NCI-H748 (cell line): ENCODE measurements around the gene FAM234A.
A peak's percentile ranks its signal among the peaks of the same experiment; 100 is the strongest.
"Not testable (repeated sequence)": the region's sequence is repeated elsewhere in the genome, so short reads cannot be mapped to it uniquely, and the experiment has no call there.

Source experiments
- DNase-seq: peaks from one replicate; lab custom pipeline; 2025; ENCODE audit not compliant: unreplicated experiment; lab: John Stamatoyannopoulos, UW

Gene FAM234A

DNA sequence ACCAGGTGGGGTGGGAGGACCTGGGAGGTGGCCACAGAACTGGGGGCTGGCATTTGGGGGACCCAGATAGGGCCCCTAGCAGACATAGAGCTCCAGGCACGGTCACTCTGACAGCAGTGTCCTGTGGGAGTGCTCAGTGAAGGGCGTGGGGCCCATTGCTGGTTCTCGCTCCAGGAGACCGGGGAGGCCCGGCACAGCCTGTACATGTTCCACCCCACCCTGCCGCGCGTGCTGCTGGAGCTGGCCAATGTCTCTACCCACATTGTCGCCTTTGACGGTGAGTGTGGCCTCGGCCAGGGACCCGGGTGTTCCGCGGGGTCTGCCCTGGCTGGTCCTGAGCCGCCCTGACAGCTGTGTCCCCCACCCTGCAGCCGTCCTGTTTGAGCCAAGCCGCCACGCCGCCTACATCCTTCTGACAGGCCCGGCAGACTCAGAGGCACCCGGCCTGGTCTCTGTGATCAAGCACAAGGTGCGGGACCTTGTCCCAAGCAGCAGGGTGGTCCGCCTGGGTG lies 29.9 kb downstream of the FAM234A start:
- no peak for DNase-seq

DNA sequence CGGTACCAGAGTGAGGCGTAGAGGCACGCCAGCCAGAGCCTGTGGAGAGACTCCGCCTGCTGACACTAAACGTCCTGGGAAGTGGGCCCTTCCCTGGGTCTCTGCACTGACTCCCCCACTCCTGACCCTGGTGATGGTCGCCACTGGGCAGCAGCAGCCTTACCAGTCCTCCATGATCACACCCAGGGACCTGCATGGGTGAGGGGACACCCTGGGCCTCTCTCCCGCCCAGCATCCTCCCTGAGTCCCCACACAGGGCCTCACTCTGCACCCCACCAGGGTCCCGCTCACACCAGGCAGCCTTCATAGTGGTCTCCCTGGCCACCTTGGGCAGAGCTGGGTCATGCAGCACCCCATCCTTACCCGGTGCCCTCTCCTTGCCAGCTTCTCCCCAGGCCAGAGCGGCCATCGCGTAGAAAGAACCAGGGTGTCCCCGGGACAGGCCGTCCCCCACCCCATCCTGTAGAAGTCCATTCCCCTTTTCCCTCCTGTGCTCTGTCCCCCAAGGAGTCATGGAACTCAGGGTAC lies 30.4 kb downstream of the FAM234A start:
- DNase-seq, result no peak

GRCh38 chr16:265711-266110 lies 31.1 kb downstream of the FAM234A start:
- no peak for DNase-seq

GRCh38 chr16:266258-267164 lies 31.9 kb downstream of the FAM234A start:
- no peak for DNase-seq

DNA sequence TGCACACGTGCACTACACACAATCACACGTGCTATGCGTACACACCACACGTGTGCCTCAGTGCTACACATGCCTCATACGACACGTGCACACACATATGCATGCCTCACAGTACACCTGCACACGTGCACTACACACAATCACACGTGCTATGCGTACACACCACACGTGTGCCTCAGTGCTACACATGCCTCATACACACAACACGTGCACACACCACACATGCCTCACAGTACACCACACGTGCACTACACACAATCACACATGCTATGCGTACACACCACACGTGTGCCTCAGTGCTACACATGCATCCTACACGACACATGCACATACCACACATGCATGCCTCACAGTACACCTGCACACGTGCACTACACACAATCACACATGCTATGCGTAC lies 32.9 kb downstream of the FAM234A start:
- not testable (repeated sequence) for DNase-seq

- DNase-seq, result no peak
Observed at GRCh38 chr16:268141-269053, 33.8 kb downstream of the FAM234A start.

DNA sequence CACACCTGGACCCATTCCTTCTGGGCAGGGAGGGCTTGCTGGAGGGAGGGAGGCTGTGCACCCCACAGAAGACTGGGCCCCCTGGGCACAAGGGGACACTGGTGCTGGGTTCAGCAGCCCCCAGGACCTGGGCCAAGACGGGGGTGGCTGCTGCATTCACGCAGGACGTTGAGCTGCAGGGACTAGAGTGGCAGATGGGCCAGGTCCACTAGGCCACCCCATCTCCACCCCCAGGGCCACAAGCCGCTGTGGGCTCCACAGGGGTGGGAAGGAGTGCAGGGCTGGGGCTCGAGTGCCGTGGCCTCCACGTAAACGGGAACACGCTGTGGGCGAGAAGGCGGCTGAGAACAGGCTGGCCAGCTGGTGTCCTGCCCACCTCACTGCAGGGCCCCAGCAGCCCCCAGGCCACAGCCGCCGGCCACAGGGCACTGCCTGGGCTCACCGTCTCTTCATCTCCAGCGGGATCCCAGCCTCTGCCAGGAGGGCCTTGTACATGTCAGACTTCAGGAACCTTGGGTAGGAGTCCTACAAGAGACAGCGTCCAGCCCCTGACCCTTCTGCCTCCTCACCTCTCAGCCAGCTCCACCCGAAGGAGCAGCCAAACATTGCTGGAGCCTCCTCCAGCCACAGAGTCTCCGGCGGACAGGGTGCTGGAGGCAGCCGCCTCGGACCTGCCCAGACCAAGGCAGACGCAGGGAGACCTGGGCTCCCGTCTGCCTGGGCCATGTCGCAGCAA lies 34.6 kb downstream of the FAM234A start:
- no peak for DNase-seq

DNA sequence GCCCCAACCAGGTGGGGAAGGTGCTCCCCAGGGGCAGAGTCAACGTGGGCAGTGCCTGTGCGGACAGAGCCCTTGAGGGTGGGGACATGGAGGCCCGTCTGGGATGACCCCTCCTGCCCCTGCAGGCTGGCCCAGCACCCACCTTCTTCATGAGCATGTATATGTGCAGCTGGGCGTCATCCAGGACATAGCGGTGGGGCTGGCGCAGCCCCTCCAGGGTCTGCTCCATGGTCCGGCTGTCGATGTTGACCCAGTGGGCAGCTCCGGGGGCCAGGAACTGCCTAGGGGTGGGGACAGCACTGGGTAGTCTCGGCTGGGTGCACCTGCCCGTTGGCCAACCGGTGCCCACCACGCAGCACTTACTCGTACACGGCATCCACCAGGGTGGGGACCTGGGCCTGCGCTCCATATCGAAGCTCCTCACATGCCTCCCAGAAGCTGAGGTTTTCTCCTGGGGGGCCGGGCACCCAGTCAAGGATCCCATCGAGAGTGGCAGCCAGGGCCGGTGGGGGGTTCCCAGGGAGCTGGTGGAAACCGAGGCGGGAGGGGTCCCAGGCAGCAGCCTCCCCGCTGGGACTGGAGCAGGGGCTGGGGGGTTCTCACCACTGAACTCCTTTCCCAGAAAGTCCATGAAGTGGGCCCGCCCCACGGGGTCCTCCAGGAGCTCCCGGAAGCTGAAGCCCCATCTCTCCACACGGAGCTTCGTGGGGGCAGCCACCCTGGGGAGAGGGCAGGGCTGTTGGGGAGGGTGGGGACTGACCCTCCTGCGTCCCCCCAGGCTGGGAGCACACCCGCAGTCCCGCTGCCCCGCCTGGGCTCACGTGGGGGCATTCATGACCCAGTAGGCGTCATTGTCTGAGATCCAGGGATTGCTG lies 36.0 kb downstream of the FAM234A start:
- no peak for DNase-seq

- DNase-seq, result no peak
Observed at GRCh38 chr16:272633-273546, 38.3 kb downstream of the FAM234A start.

DNA sequence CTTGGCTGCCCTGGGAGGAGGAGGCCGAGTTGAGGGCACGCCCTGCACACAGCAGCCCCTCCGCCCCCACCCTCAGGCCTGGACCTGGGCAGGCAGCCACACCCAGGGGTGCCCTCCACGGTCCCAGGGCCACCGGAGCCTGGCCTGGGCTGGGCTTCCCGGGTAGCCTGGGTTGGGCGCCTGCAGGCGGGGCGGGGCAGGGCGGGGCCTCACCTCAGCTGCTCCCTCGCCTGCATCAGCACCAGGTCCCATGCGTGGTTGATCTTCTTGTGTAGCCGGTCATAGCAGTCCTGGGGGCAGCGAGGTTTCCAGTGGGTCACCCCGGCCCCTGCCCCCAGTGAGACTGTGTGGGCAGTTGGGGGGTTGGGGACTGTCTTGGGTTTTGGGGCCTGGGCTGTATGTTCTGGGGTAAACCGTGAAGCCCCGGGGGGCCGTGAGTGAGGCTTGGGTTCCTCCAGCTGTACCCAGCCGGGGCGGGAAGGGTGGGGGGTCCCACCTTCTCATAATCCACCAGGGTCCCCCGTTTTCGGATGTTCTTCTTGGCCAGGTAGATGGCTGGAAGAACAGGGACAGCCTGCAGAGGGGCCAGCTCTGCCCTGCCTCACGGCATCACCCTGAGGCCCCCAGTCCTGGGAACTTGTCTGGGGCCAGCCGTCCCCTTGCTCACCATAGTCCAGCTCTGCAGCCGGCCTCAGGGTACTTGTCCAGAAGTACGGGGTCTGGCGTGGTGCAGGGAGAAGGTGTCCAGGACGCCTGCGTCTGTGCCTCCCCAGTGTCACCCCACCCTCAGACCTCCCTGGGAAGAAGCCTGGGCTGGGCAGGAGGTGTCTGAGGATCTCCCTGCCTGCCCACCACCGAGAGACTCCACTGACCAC lies 39.2 kb downstream of the FAM234A start:
- peak; percentile 11 for DNase-seq

DNA sequence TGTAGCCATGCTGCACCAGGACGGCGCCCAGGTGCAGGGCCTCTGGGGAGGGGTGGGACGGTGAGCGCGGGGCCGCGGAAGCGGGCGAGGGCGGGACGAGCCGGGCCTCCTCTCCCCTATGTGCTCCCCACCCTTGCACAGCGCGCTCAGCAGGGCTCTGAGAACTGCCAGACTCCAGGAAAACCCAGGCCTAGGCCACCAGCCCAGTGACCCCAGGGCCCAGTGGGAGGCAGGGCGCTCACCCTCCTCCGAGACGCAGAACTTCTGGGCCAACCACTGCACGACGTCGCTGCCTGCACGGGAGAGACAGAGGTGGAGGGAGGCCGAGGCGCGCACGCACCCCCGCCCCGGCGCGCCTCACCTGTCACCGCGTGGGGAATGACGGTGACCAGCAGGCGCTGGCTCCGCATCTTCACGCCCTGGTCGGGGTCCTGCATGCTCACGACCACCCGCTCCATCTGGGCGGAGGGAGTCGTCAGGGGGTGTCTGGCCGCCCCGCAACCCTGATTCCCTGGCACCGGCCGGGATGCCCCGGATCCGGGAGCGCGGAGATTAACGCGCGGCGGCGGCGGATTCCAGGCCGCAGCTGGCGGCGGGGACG lies 40.5 kb downstream of the FAM234A start:
- DNase-seq, result peak; percentile 22

GRCh38 chr16:275786-276232 lies 41.2 kb downstream of the FAM234A start, which contains the start of gene RGS11:
TSS of gene RGS11 (minus strand) at chr16:275944. CDS start at chr16:275911, 33 bp downstream.
- DNase-seq, result no peak

DNA sequence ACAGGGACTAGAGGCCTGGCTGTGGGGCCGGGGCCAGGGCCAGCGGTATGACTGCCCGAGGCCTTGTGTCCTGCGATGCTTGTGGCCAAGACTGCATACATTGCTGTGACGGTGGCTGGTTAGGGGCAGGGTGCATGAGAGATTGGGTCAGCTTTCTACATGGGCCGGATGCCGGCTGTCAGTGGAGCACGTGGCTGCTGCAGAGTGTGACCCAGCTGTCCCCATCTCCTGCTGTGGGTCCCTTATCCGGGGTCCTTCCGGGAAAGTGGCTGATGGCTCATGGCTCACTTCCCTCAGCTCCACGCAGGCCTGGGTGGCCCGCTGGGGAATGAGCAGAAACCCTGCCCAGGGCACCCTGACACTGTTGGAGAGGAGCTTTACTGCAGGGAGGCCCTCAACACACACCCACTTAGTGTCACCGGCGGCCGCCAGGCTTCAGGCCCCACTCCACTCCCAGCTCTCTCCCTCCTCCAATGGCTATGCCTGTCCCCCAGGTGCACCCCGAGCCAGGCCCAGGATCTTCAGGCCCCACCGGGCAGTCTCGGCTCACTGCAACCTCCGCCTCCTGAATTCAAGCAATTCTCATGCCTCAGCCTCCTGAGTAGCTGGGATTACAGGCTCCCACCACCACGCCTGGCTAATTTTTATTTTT lies 41.9 kb downstream of the FAM234A start:
- no peak for DNase-seq

DNA sequence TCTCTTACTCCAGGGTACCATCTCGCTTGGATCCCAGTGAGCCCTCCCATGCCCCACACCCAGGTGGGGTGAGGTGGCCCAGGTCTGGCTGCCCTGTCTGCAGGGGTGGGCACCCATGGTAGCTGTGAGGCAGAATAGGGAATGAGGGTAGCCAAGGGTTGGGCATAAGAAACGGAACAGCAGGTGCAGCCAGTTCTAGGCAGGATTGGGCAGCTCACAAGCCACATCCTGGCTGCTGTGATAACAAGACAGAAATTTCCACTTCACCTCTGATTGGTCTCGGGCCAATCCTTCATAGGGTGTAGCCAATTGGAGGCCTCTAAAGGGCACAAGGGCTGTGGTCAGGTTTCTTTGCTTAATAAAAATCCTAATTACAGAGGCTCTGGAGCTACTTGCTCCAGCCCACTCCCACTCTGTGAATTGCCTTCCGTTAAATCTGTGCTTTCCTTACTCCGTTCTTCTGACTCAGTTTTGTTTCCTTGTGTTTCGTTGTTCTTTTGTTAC lies 44.3 kb downstream of the FAM234A start:
- peak; percentile 61 for DNase-seq

- DNase-seq, result no peak
Observed at GRCh38 chr16:279531-279930, 44.9 kb downstream of the FAM234A start.

- no peak for DNase-seq
Observed at GRCh38 chr16:280005-280460, 45.4 kb downstream of the FAM234A start.
